Measurements from ENCODE around the gene EFHC1.
A peak's percentile ranks its signal among the peaks of the same experiment; 100 is the strongest.
"Not testable (repeated sequence)": the region's sequence is repeated elsewhere in the genome, so short reads cannot be mapped to it uniquely, and the experiment has no call there.

The EFHC1 gene

GRCh38 chr6:52400313-52401041 lies 19.7 kb upstream of the EFHC1 start:
- DNase-seq: no peak

- DNase-seq: no peak
Measured at GRCh38 chr6:52403086-52403485, 17.1 kb upstream of the EFHC1 start.

GRCh38 chr6:52403627-52404026 lies 16.5 kb upstream of the EFHC1 start:
- peak; percentile 85 for DNase-seq

GRCh38 chr6:52405243-52405642 lies 14.9 kb upstream of the EFHC1 start:
- DNase-seq: no peak

- peak; percentile 54 for DNase-seq
Measured at GRCh38 chr6:52407467-52407866, 12.7 kb upstream of the EFHC1 start.

GRCh38 chr6:52409499-52409898 lies 10.6 kb upstream of the EFHC1 start:
- DNase-seq: no peak

GRCh38 chr6:52410979-52411378 lies 9.2 kb upstream of the EFHC1 start:
- DNase-seq: no peak

GRCh38 chr6:52411911-52412310 lies 8.2 kb upstream of the EFHC1 start:
- DNase-seq: no peak

- DNase-seq: no peak
Measured at GRCh38 chr6:52415333-52415732, 4.8 kb upstream of the EFHC1 start.

GRCh38 chr6:52415917-52416628 lies 4.1 kb upstream of the EFHC1 start:
- no peak for DNase-seq

- DNase-seq: peak; percentile 25
Measured at GRCh38 chr6:52416629-52417151, 3.5 kb upstream of the EFHC1 start.

- DNase-seq: no peak
Measured at GRCh38 chr6:52417675-52418111, 2.4 kb upstream of the EFHC1 start.

GRCh38 chr6:52418606-52419005 lies 1.5 kb upstream of the EFHC1 start:
- no peak for DNase-seq

GRCh38 chr6:52420668-52421358 lies 671 bp downstream of the EFHC1 start:
- DNase-seq: peak; percentile 75

- DNase-seq: no peak
Measured at GRCh38 chr6:52422156-52422555, 2.0 kb downstream of the EFHC1 start.

GRCh38 chr6:52423448-52423847 lies 3.3 kb downstream of the EFHC1 start:
- no peak for DNase-seq

GRCh38 chr6:52423971-52424381 lies 3.8 kb downstream of the EFHC1 start:
- DNase-seq: no peak

- no peak for DNase-seq
Measured at GRCh38 chr6:52424513-52424912, 4.4 kb downstream of the EFHC1 start.

- no peak for DNase-seq
Measured at GRCh38 chr6:52426667-52427066, 6.5 kb downstream of the EFHC1 start.

GRCh38 chr6:52433294-52433693 lies 13.2 kb downstream of the EFHC1 start:
- DNase-seq: not testable (repeated sequence)

- no peak for DNase-seq
Measured at GRCh38 chr6:52435345-52435744, 15.2 kb downstream of the EFHC1 start.

GRCh38 chr6:52438926-52439325 lies 18.8 kb downstream of the EFHC1 start:
- DNase-seq: no peak

GRCh38 chr6:52454556-52454955 lies 34.4 kb downstream of the EFHC1 start:
- DNase-seq: no peak

- DNase-seq: no peak
Measured at GRCh38 chr6:52457096-52457495, 37.0 kb downstream of the EFHC1 start.

Measured in NCI-H2171 (cell line).